Tibial nerve (tissue), 4 donors: ENCODE measurements around the gene ZNF827. TPM values are rescaled to one million over a fixed set of nuclear protein-coding genes. Genes with fewer than 3 reads are reported as not detected.

Experiments used
- DNase-seq, 2 donors: peaks; one replicate each; pipeline ENCODE4 v3.0.0-alpha.2; 2019; ENCODE audit warnings: low spot score in 2 of 2
- H3K27ac ChIP-seq, 4 donors: fragments of 200-600 bp; sonication (generic) in 3 of 4; one replicate each; pipeline ENCODE4 v1.5.1; 2017 to 2019; ENCODE audit warnings: mild to moderate bottlenecking in 1 of 4
- H3K27me3 ChIP-seq, 2 donors: fragments of 200-600 bp; sonication (generic) in 1 of 2; one replicate each; pipeline versions ENCODE4 v1.5.1 to v1.6.0; 2017 to 2019
- H3K36me3 ChIP-seq, 3 donors: fragments of 200-600 bp; sonication (generic); one replicate each; pipeline ENCODE4 v1.5.1; 2018 to 2019
- H3K4me1 ChIP-seq, 4 donors: fragments of 200-600 bp; sonication (generic) in 3 of 4; one replicate each; pipeline ENCODE4 v1.5.1; 2017 to 2019
- H3K4me3 ChIP-seq, 4 donors: fragments of 200-600 bp; sonication (generic) in 3 of 4; one replicate each; pipeline ENCODE4 v1.5.1; 2017 to 2019; ENCODE audit warnings: mild to moderate bottlenecking in 1 of 4, moderate library complexity in 1 of 4
- H3K9me3 ChIP-seq, 4 donors: fragments of 200-600 bp; sonication (generic) in 3 of 4; one replicate each; pipeline ENCODE4 v1.5.1; 2017 to 2019
- EP300 ChIP-seq, 2 donors: sonication (generic); formaldehyde crosslinking; IDR thresholded peaks; one replicate each; pipeline ENCODE4 v1.6.1; 2017; ENCODE audit warnings: antibody characterized with exemption in 2 of 2, mild to moderate bottlenecking in 1 of 2
- POLR2A ChIP-seq, 2 donors: fragments of 450-650 bp; IDR thresholded peaks; one replicate each; pipeline ENCODE4 v1.6.1; 2017; ENCODE audit warnings: antibody characterized with exemption in 2 of 2, mild to moderate bottlenecking in 2 of 2, moderate library complexity in 2 of 2
- WGBS, 2 donors: methylation state at CpG; one replicate each; pipeline ENCODE4 v1.1.5; 2018; 5-methylcytosine and 5-hydroxymethylcytosine counted together
- total RNA-seq, 4 donors: library from RNA; depleted of rRNA; stranded (reverse); fragments of >200 nt; gene quantifications; one replicate each; pipeline ENCODE4 v1.1.0, GENCODE V29; 2016
- TF ChIP-seq, protein P1 (sequence below), 5 experiments: fragments of 200-600 bp in 3 of 5; fragments of 450-650 bp in 2 of 5; sonication (generic) in 3 of 5; IDR thresholded peaks; one replicate each; pipeline ENCODE4 v1.5.1; 2016 to 2019; ENCODE audit warnings: antibody characterized with exemption in 5 of 5, mild to moderate bottlenecking in 3 of 5, moderate library complexity in 2 of 5

The ZNF827 gene, protein sequence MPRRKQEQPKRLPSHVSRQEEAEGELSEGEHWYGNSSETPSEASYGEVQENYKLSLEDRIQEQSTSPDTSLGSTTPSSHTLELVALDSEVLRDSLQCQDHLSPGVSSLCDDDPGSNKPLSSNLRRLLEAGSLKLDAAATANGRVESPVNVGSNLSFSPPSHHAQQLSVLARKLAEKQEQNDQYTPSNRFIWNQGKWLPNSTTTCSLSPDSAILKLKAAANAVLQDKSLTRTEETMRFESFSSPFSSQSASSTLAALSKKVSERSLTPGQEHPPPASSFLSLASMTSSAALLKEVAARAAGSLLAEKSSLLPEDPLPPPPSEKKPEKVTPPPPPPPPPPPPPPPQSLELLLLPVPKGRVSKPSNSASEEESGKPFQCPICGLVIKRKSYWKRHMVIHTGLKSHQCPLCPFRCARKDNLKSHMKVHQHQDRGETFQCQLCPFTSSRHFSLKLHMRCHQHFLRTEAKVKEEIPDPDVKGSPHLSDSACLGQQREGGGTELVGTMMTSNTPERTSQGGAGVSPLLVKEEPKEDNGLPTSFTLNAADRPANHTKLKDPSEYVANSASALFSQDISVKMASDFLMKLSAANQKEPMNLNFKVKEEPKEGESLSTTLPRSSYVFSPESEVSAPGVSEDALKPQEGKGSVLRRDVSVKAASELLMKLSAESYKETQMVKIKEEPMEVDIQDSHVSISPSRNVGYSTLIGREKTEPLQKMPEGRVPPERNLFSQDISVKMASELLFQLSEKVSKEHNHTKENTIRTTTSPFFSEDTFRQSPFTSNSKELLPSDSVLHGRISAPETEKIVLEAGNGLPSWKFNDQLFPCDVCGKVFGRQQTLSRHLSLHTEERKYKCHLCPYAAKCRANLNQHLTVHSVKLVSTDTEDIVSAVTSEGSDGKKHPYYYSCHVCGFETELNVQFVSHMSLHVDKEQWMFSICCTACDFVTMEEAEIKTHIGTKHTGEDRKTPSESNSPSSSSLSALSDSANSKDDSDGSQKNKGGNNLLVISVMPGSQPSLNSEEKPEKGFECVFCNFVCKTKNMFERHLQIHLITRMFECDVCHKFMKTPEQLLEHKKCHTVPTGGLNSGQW
- total RNA-seq = 10 to 100 TPM in 1 of 4 donors, 1 to 10 TPM in 3; 3.7 to 10.0 (median 6.4) TPM

DNA sequence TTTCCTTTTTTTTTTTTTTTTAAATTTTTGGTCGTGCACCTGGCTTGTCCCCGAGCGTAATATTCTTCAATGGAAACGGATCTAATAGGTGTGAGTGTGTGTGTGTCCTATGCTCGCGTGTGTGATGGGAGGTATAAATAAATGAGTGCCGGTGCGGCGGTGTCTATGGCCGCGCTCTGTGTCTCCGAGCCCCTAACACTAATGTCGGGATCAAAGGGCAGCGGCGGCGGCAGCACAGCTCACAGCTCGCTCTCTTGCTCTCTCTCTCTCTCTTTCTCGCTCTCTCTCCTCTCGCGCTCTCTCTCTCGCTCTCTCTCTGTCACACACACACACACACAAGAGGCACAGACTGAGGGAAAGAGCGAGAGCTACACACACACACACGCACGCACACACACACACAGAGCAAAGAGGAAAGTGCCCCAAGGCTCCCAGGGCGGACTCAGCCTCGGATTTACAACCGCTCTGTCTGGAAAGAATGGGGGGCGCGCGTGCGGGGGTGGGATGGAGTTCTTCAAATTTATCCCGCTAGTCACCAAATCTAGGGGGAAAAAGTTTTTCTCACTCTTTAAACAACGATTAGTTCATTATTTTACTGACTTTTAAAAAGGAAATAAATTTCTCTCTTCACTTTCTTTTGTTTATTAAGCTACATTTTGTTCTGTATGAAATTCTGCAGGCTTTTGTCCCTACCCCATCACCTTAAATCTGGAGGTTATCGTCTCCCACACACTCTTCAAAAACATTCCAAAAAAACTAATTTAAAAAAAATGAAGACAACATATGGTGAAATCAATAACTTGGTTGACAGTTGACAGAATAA, at the start of gene ZNF827:
Gene ZNF827, minus strand, starts transcription at position 206 of the 823 bp plus-strand sequence. CDS start 416 bp downstream, outside the sequence.
- TF ChIP-seq POLR2A (IDR thresholded peaks at IDR 0.05) (no peak), EP300 (IDR thresholded peaks at IDR 0.05) (no peak)
- TF ChIP-seq, protein P1, sequence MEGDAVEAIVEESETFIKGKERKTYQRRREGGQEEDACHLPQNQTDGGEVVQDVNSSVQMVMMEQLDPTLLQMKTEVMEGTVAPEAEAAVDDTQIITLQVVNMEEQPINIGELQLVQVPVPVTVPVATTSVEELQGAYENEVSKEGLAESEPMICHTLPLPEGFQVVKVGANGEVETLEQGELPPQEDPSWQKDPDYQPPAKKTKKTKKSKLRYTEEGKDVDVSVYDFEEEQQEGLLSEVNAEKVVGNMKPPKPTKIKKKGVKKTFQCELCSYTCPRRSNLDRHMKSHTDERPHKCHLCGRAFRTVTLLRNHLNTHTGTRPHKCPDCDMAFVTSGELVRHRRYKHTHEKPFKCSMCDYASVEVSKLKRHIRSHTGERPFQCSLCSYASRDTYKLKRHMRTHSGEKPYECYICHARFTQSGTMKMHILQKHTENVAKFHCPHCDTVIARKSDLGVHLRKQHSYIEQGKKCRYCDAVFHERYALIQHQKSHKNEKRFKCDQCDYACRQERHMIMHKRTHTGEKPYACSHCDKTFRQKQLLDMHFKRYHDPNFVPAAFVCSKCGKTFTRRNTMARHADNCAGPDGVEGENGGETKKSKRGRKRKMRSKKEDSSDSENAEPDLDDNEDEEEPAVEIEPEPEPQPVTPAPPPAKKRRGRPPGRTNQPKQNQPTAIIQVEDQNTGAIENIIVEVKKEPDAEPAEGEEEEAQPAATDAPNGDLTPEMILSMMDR (IDR thresholded peaks at IDR 0.05) = peak in 2 of 5 experiments; percentile 8 to 10
- no peaks in the 10 kb centered on the region for H3K9me3 ChIP-seq
- no peaks in the 10 kb centered on the region for H3K27me3 ChIP-seq
- H3K4me1 ChIP-seq = peaks cover 0 to 8% (median 4%) of the 10 kb centered on the region in 4 donors
- peak within 1 kb of the TSS; percentile 63 to 89 (median 81) for H3K4me3 ChIP-seq
- H3K36me3 ChIP-seq = no peaks in the 10 kb centered on the region
- peak within 1 kb of the TSS in 3 of 4 donors; percentile 87 to 92 (median 89) for H3K27ac ChIP-seq
- 4 to 5% methylated on average over 34 of the region's 34 CpGs for WGBS, 2 donors
- peak in 1 of 2 donors; percentile 43 for DNase-seq

DNA sequence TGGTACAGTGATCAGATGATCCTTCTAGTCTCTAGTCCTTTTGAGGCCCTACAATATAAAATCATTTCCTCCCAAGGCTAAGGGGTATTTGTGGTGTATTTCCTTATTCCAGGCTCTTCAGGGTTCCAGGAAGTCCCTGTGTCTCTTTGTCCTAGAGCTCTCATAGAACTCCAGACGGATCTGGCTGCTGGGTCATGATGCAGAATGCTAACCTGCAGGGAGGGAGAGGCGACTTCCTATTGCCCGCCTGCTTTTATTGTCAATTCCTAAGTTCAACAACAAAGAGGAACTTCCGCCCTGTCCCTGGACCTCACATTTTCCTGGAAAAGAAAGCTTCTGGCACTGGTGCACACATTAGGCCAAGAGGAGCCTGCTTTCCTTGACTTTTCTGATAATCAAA, 45.9 kb upstream of the ZNF827 start:
- 58 to 75% methylated on average over 4 of the region's 4 CpGs for WGBS, 2 donors
- TF ChIP-seq, protein P1 (IDR thresholded peaks at IDR 0.05) = no peak
- TF ChIP-seq POLR2A (IDR thresholded peaks at IDR 0.05) (no peak), EP300 (IDR thresholded peaks at IDR 0.05) (no peak)
- Histone ChIP-seq H3K9me3 (no peaks in the 10 kb centered on the region), H3K27ac (no peak overlapping the region), H3K36me3 (no peaks in the 10 kb centered on the region), H3K4me1 (no peaks in the 10 kb centered on the region), H3K27me3 (no peaks in the 10 kb centered on the region), H3K4me3 (no peak overlapping the region)
- no peak for DNase-seq

DNA sequence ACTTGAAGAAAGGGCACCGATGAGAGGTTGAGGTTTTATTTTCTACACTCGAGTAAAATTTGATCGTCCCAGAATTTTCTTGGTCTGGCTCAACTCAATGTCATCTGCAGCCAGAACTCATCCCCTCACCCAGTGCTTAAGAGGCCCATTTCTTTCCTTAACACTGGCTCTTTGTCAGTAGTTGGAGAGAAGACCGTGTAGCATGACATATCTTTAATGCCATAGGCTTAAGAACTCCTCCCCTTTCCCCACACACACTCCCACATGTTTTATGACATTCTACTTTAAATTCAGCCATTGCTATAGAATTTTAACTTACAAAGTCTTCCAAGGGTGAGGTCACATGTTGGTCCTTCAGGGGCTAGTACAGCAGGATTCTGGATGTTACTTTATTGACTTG, 44.2 kb upstream of the ZNF827 start:
- H3K4me3 ChIP-seq = no peak overlapping the region
- H3K4me1 ChIP-seq = no peaks in the 10 kb centered on the region
- no peak for DNase-seq
- 53 to 62% methylated on average over 4 of the region's 4 CpGs for whole genome bisulfite sequencing, 2 donors
- H3K27me3 ChIP-seq = no peaks in the 10 kb centered on the region
- TF ChIP-seq, protein P1 (IDR thresholded peaks at IDR 0.05) = no peak
- TF ChIP-seq POLR2A (IDR thresholded peaks at IDR 0.05) (no peak), EP300 (IDR thresholded peaks at IDR 0.05) (no peak)
- H3K27ac ChIP-seq = no peak overlapping the region
- H3K36me3 ChIP-seq = no peaks in the 10 kb centered on the region
- no peaks in the 10 kb centered on the region for H3K9me3 ChIP-seq

- no peak for DNase-seq
- 26 to 49% methylated on average over 3 of the region's 3 CpGs for WGBS, 2 donors
These were observed 40.5 kb upstream of the ZNF827 start for GRCh38 chr4:145979160-145979559.

More at GRCh38 chr4:145979160-145979559, 40.5 kb upstream of the ZNF827 start:
- Histone ChIP-seq H3K9me3 (no peaks in the 10 kb centered on the region), H3K36me3 (no peaks in the 10 kb centered on the region), H3K27me3 (no peaks in the 10 kb centered on the region), H3K27ac (no peak overlapping the region), H3K4me1 (no peaks in the 10 kb centered on the region), H3K4me3 (no peak overlapping the region)
- no peak for TF ChIP-seq EP300 (IDR thresholded peaks at IDR 0.05)
- TF ChIP-seq, protein P1 (IDR thresholded peaks at IDR 0.05) = no peak
- no peak for TF ChIP-seq POLR2A (IDR thresholded peaks at IDR 0.05)
